ENCODE data around the gene IL17D. TPM values are rescaled to one million over a fixed set of nuclear protein-coding genes. Genes with fewer than 3 reads are reported as not detected.

Gene IL17D
- total and polyA plus RNA-seq, 2 experiments from 2014 or later, result 1.6 to 2.3 TPM

- no peaks in the 10 kb centered on the region for H3K36me3 Mint-ChIP-seq (ENCODE audit: low read depth)
- no peak overlapping the region for H3K27ac Mint-ChIP-seq
- peaks cover 32% of the 10 kb centered on the region for H3K27me3 ChIP-seq (ENCODE audit: insufficient read depth)
- H3F3A ChIP-seq (replicated peaks; ENCODE audit: low read depth), result 0 out of 2 replicates have a peak, but pooled peaks cover 6% of the 10 kb centered on the region
- peaks cover 8% of the 10 kb centered on the region for H3K4me1 Mint-ChIP-seq
- peak overlapping the region; percentile 91 for H3K4me2 ChIP-seq
- DNase-seq (ENCODE audit: low spot score), result peak; percentile 85
- TF ChIP-seq CTCF (conservative IDR thresholded peaks at IDR 0.05; ENCODE audit: low read depth in 2 of 2) (peak in 1 of 2 experiments; percentile 36; a peak in 2 of 4 replicates), STAT1 (IDR thresholded peaks at IDR 0.05; ENCODE audit: unreplicated experiment) (no peak), CREB1 (CRISPR knock-in tag; IDR thresholded peaks at IDR 0.05; ENCODE audit: low read depth) (peak; percentile 55; the same call in 1 of the 2 replicates), JUNB (IDR thresholded peaks at IDR 0.05; ENCODE audit: unreplicated experiment) (no peak)
- H2AFZ ChIP-seq, result peak overlapping the region; percentile 99
- H3K27me3 Mint-ChIP-seq (ENCODE audit: insufficient read depth, low read depth, poor library complexity), result peaks cover 10% of the 10 kb centered on the region
- peak overlapping the region; percentile 71 for H3K4me3 Mint-ChIP-seq
- H3K36me3 ChIP-seq (ENCODE audit: insufficient read depth), result no peaks in the 10 kb centered on the region
- no peaks in the 10 kb centered on the region for H3K79me2 ChIP-seq (replicated peaks; ENCODE audit: insufficient read depth)
- H3K4me1 ChIP-seq (ENCODE audit: insufficient read depth), result no peaks in the 10 kb centered on the region
- ATAC-seq, result peak; percentile 79
- H4K20me1 ChIP-seq (replicated peaks; ENCODE audit: insufficient read depth), result no peaks in the 10 kb centered on the region
- H3K27ac ChIP-seq (ENCODE audit: low read depth), result no peak overlapping the region
- H3K9me2 ChIP-seq (ENCODE audit: insufficient read depth), result no peaks in the 10 kb centered on the region
- peak overlapping the region; percentile 76 for H3K4me3 ChIP-seq
- no peaks in the 10 kb centered on the region for H3K9me3 Mint-ChIP-seq
Observed at GRCh38 chr13:20721454-20722357, 18.2 kb downstream of the IL17D start.

GRCh38 chr13:20727856-20728255 is 24.4 kb downstream of the IL17D start:
- H3F3A ChIP-seq (replicated peaks; ENCODE audit: low read depth), result 0 out of 2 replicates have a peak, but pooled peaks cover under 1% of the 10 kb centered on the region
- H3K4me2 ChIP-seq, result no peak overlapping the region
- H3K27ac ChIP-seq (ENCODE audit: low read depth), result no peak overlapping the region
- no peak overlapping the region for H3K4me3 ChIP-seq
- no peak for DNase-seq (ENCODE audit: low spot score)
- Mint-ChIP-seq H3K36me3 (ENCODE audit: low read depth) (no peaks in the 10 kb centered on the region), H3K27ac (no peak overlapping the region), H3K9me3 (no peaks in the 10 kb centered on the region), H3K27me3 (ENCODE audit: insufficient read depth, low read depth, poor library complexity) (peaks cover 2% of the 10 kb centered on the region), H3K4me3 (no peak overlapping the region), H3K4me1 (no peaks in the 10 kb centered on the region)
- H3K4me1 ChIP-seq (ENCODE audit: insufficient read depth), result no peaks in the 10 kb centered on the region
- H3K27me3 ChIP-seq (ENCODE audit: insufficient read depth), result peaks cover 4% of the 10 kb centered on the region
- no peaks in the 10 kb centered on the region for H3K9me2 ChIP-seq (ENCODE audit: insufficient read depth)
- ATAC-seq, result no peak
- TF ChIP-seq NANOG (IDR thresholded peaks at IDR 0.05; ENCODE audit: borderline replicate concordance) (no peak), JUNB (IDR thresholded peaks at IDR 0.05; ENCODE audit: unreplicated experiment) (no peak), EZH2 (IDR thresholded peaks at IDR 0.05; ENCODE audit: low read depth, unreplicated experiment) (no peak), ETS1 (IDR thresholded peaks at IDR 0.05) (no peak), POLR2AphosphoS5 (IDR thresholded peaks at IDR 0.05; ENCODE audit: low read depth) (no peak), STAT1 (IDR thresholded peaks at IDR 0.05; ENCODE audit: unreplicated experiment) (no peak)
- H3K36me3 ChIP-seq (ENCODE audit: insufficient read depth), result no peaks in the 10 kb centered on the region
- H2AFZ ChIP-seq, result no peak overlapping the region
- no peaks in the 10 kb centered on the region; the same call in 1 of the 2 replicates for H4K20me1 ChIP-seq (replicated peaks; ENCODE audit: insufficient read depth)
- no peaks in the 10 kb centered on the region for H3K79me2 ChIP-seq (replicated peaks; ENCODE audit: insufficient read depth)

All from GM23338 (cell line).